Kidney glomerular epithelial cell (primary cell): ENCODE results near the gene SLC8A1.

Experiments
- DNase-seq: peaks from one replicate; lab custom pipeline; 2025; lab: John Stamatoyannopoulos, UW

The SLC8A1 gene

DNA sequence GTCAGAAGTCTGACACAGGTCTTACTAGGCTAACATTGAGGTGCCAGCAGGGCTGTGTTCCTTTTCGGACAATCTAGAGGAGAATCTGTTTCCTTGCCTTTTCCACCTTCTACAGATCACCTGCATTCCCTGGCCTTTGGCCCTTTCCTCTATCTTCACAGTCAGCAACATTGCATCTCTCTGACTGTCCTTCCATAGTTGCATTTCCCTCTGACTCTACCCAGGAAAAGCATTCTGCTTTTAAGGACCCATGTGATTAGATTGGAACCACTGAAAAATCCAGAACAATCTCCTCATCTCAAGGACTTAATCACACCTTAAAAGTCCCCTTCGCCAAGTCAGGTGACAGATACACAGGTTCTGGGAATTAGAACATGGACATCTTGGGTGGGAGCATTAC lies 181.5 kb downstream of the SLC8A1 start:
- DNase-seq = no peak

DNA sequence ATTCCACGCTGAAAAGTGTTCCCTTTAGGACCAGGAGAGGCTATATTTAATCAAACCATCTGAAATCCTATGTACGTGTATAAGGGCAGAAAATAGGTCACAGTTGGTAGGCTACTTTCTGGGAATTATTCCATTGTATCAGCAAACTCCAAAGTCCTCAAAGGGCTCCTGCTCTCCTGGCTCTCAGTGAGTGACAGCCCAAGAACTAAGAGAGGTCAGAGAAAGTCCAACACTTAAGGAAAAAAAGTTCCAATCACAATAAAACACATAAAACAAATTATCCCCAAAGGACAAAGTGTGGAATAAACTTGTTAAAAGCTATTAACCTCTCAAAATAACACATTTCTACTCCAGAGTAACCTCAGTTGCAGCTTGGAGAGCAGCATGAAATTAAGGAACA lies 183.3 kb downstream of the SLC8A1 start:
- DNase-seq = no peak

DNA sequence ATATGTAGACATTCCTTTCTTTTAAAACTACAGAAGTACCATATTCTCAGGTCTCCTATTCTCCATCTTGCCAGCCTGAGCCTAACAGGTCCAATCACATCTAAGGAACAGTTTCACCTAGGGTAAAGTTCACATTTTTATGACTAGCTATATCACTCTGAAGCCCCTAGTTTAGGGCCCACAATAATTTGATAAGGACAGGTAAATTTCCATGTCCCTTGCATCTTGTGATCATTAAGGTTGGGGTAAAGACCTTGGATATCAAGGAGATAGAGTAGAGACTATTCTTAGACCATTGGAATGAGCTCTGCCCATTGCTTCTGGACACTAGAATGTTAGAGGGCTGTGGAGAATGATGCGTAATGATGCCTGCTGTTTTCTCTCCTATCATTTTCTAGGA lies 185.7 kb downstream of the SLC8A1 start:
- no peak for DNase-seq

DNA sequence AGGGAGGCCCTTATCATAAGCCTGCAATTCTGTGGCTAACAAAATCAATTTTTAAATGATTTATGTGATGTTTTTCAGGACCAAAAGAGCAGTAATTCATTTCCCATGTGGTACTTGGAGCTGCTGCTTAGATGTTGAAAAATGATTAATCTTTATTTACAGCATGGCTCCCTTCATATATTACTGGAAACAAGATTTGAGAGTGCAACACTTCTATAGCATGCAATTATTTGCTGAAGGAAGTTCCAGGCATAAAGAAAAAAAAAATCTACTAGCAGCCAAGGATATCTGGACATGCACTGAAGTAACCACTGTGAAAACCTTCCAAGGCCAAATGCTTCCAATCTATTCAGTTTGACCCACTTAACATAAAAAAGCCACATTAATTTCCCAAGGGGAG lies 186.3 kb downstream of the SLC8A1 start:
- DNase-seq = no peak

DNA sequence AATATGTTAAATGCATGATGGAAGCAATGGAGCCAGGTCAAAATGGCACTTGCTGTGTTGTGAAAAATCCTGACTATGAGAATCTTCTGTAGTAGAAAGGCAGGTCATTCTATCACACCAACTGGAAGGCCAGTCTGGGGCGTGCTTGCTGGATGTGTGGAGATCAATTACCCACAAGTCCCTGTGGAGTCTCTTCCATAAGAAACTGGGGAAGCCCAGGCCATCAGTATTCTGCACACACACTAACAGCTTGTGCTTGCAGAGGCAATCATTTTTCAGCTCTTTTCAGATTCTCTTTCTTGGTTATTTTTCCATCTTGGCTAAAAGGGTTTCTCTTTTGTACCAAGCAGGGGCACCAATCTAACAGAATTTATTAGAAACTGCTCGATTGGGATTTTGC lies 190.8 kb downstream of the SLC8A1 start:
- DNase-seq = no peak

DNA sequence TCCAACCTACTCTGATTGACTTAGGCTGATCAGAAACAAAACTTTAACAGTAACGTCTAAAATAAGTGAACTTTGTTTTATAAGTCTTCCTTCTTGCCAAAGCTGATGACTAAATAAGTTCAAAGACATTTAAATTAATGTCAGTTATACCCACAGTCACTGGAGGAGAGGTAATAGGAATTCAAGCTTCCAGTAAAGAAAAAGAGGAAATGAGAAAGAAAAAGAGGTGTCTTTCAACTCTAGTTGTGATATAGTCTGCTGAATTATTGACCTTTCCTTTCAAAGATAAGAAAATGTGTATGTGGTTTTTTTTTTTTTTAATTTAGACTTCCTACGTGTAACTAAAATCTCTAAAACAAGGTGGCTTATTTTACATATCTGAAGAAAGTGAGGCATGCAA lies 191.5 kb downstream of the SLC8A1 start:
- no peak for DNase-seq

DNA sequence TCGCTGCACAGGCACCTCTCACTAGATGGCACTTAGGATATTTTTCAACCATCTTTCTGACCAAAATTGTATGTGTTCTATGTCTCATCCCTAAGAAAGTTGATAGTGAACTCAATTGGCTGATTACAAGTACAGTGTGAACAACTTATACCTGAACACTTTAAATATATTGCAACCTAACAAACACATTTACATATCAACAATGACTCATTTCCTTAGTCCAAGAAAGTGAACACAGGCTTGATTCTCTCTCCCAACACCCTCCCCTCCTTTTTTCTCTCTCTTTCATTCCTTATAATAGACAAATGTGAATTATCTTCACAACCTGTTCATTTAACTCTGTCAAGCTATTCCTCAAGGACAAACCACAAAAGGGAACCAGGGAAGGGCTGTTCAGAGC lies 192.0 kb downstream of the SLC8A1 start:
- no peak for DNase-seq

DNA sequence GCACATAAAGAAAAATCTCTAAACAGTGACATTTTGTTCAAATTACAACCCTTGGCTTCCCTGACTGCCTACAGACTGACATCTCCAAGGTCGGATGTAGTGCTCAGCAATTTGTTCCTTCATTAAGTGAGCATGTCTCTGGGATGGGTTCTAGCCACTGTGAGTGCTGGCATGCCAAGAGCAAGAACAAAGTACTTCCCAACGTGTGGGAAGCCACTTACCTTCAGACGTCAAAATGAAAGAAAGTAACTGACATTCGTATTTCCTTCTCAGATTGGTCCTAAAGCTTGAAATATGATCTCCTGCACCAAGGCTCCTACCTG lies 193.8 kb downstream of the SLC8A1 start:
- no peak for DNase-seq

DNA sequence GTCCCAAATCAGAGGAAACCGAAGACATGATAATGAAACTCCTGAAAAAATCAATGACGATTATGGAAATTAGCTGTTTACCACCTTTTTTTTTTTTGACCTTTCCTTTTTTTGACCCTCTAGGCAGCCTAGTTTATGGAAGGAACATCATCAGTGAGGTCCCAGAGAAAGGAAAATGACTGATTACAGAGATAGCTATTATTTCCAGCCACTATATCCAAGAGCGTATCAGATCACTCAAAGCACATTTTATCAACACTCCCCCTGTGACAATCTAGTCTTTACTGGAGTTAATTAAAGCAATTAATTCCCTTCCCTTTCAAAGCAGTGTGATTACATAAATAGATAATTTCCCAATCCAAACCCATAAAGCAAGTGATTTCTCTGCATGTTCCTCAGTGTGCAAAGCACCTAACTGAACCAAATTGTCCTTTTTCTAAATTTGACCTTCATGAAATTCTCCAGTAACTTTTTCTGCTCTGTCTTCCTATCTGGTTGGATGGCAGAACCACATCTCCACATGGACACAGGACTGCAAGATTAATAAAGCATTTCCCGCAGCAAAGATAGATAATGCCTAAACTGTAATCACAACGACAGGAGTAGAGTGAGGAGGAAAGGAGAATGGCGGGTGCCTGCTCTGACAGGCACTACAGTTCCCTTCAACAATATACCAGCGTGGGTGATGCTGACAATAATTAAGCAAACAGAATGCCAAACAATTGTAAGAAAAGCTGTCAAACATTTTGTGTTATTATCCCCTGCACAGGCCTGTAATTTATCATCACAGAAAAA lies 194.4 kb downstream of the SLC8A1 start:
- DNase-seq = no peak

DNA sequence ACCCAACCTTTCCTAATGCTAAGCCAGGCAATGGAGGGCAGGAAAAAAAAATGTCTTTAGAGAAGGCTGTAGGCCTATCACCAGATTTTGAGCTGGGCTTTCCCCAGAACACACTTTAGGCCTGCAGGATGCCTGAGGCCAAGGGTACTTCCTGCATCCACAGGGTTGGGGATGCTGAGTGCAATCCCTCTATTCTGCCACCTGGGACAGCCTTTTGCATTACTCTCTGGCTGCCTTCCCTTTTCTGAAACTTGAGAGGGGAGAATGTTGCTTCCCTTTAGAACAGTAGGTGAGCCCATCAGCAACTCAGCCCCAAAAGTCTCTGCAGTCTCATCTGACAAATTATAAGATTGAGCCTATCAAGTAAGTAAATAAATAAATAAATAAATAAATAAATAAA lies 195.2 kb downstream of the SLC8A1 start:
- DNase-seq = peak; percentile 11

DNA sequence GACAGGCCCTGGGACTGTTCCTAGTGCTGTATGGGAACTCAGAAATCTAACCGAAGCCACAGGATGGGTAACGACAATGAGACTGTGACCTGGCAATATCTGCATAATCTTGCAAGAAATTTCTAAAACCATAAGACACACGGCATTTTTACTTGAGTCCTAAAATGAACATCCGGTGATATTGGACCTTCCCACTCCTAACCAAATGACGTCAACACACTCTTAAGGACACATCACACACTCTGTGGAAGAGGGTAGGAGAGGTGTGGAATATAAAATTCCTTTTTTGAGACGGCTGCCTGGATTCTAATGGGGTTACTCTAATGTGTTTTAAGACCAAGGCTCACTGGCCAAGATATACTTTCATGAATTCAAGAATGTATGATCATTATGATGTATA lies 195.9 kb downstream of the SLC8A1 start:
- DNase-seq = no peak

DNA sequence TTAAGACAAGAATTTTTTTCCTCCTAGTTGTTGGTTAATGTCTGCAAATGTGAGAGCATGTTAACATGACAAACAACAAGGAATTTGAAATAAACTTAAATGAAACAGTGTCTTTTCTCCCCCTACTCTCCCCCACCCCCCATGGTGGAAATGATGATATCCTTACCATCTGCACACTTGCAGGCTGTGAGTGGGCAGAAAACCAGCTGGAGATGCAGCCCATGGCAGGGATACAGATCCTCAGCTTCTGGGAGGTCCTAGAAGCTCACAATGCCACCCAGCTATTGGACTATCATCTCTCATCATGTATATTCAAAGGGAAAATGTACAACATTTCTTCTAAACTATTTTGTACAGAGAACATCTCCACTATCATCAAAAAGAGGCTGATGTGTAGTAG lies 196.8 kb downstream of the SLC8A1 start:
- no peak for DNase-seq

DNA sequence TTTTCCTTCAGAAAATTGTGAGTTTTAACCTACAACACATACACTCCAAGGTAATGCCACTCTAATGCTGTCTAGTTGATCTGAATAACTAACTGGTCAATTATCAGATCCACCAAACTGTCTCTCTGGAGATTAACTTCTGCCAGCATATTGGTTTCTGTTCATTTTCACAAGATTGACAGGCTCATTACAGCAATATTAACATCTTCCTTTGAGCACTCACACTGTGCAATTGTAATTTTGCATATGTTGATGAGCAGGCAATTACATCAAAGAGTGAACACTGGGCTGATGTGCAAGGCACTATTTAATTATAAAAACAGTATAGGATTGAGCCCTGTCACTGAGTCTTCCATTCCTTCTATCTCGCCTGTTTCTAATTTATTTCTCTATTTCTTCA lies 197.3 kb downstream of the SLC8A1 start:
- no peak for DNase-seq

DNA sequence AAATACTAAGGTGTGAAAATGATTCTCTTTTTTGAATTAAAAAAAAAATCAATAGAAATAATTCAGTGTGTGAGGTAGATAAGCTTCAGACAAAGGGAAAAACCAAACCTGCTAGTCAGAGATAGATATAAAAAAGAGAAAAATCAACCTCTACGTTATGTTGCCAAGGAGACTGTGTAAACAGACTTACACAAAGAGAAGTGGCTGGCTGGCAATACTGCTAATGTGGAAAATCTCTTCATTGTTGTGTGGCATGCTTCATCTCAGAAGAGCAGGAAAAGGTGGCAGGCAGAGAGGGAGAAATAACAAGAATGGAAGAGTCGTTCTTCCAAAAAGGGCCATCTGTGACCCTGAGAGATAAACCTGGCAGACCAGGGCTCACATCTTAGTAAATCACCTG lies 200.8 kb downstream of the SLC8A1 start:
- DNase-seq = peak; percentile 28

DNA sequence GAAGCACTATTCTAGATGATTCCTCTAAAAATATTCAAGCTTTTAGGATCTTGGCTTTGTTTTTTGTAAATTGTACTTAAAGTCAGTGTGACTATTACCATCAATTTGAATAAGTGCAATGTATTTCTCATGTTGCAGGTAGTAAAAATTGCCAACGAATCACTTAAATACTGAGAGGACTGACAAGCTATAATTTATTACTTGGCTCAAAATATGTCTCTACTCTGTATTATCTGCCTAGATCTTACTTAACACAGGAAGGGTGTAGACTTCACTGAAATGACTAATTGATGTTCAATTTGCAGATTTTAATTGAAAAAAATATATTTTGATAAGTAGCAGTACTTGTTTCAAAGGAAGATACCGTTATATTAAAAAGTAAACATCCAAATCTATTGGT lies 202.3 kb downstream of the SLC8A1 start:
- DNase-seq = no peak

DNA sequence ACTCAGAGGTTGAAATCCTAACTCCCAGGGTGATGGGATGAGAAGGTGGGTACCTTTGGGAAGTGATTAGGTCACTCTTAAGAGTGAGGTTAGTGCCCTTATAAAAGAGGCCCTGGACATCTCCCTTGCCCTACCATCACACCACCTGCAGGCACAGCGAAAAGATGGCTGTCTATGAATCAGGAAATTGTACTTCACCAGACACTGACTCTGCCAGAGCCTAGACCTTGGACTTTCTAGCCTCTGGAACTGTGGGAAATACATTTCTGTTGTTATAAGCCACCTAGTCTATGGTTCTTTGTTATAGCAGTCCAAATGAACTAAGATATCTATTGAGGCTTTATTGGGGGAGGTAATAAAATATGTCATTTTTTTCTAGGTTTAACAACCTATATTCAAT lies 203.6 kb downstream of the SLC8A1 start:
- DNase-seq = no peak

DNA sequence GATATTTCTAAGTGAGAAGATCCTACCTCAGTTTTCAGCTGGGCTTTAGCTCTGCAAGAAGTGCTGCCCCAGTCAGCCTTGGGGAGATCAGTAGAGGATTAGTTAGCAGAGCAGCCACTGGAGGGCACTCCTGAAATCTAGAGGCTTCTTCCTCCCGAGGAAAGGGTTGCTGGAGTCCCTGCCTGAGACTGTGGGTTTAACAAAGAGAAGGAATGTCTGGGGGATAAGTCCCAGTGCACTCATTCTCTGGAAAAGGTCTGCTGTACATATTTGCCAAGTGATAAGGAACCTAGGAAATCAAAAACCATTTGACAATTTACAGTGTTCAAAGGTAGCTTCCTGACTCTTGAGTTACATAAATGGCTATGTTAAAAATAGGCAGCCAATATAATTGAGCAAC lies 207.2 kb downstream of the SLC8A1 start:
- DNase-seq = peak; percentile 81

DNA sequence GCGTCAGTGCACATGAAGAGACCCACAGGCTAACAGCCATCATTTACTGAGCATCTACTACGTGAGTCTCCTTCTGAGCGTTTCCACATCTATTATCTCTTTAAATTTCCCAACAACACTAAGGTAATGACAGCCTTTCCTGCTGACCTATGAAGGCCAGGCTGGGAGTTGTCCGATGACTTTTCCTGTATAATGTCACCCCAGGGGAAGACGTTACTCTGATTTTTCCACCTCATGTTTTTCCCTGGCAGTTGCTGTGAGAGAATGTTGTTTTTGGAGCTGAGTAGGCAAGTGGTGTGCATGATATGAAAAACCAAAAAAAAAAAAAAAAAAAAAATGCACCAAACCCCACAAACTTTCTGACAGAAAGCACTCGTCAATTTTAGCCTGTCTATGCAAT lies 207.6 kb downstream of the SLC8A1 start:
- DNase-seq = no peak

DNA sequence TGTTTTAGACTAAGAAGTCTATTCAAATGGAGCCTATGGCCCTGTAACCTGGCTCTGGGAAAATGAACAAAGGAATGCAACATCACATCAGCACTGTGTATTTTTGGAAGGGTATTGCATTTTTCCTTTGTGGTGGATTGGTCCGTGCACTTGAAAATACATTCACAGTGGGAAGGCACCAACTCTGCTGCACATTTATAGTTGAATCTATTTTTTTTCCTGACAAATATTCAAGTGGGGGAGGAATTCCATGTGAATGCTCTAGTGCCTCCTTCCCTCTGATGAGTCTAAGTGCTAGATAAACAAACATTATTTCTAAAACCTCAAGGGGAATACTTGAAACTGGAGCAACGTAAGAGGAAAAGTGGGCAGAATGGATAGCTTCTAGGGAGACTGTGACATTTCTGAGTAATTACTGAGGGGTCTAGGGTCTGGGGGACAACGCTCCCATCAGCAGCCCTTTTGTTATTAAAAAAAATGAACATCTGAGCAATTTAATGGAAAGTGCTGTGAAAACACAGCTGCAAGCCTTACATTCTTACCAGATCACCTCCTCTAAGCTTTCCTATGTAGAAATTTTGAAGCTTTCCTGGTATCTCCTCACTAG lies 208.2 kb downstream of the SLC8A1 start:
- DNase-seq = peak; percentile 92

DNA sequence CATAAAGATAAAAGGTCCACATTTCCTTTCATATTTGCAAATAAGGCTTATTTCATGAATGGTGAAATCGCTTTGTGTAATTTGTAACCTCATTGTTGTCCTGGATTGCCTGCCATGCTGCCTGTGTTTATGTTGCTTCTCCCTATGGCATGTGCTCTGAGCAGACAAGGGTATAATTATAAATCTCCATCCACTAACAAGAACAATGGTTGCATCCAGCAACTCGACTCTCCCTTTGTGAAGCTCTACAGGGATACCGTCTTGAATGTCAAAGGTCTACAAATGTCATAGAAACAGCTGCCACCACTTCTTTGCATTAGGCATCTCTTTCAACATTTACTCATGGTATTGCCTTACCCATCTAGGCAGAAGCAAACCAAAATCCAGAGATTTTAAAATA lies 209.6 kb downstream of the SLC8A1 start:
- no peak for DNase-seq

DNA sequence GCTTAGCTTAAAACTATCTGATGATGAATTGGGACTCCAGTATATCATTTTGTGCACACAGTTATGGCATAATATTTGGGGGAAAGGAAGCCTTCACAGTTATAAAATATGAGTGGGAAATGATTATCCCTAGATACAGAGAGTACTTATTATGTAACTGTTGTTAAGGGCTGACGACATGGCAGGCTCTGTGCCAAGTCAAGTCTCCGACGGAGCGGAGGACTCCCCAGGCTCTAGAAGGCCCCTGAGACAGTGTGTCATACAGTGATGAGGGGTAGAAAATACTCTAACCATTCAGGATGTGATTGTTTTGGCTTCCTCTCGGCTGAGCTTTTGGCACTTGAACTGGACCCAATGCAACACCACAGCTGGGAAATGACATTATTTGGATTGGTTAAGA lies 211.8 kb downstream of the SLC8A1 start:
- DNase-seq = peak; percentile 85

DNA sequence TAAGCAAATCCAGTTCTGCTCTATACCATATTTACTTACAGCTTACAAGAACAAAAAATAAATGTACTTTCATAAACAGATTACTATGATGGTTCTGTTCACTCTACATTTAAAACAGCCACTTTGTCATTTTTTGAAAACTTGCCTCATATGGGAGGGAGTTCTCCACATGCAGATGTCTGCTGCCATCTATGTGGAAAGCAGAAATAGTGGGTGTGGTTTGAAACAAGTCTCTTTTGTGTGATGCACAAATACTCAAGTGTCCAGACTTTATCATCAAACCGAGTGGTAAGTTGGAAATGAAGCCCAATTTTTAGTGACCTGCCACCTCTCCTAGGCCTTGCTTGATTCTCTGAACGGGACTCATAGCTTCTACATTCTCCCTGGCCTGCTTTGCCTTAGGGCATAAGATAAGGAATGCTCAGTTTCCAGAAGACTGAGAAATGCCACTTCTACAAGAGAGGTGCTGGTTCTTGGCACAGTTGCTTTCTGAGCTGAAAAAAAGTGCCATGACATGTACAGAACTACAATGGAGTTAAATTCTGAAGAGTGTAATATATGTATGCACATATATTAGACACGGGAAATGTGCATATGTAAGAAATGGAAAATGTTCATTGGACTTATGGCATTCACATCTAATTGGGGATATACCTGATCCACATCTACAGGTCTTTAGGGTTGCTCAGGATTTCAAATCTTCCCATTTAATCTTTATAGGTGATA lies 221.0 kb downstream of the SLC8A1 start:
- DNase-seq = no peak

DNA sequence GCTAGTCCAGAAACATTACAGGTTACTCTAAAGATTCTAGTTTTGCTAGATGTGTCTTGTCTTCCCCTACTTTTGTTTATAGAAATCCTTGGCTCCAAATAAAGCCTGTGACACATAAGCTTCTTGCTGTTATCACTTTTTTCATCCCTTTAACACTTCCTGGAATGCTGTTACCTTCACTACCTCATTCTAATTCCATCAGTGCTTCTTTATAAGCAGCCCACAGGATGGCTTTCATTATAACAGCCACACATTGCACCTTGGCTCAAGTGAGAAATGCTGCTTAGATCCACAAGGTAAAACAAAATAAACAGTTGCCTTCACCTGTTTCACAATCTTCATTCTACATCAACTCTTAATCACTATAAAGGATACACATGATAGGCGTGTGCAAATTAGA lies 221.7 kb downstream of the SLC8A1 start:
- DNase-seq = no peak

DNA sequence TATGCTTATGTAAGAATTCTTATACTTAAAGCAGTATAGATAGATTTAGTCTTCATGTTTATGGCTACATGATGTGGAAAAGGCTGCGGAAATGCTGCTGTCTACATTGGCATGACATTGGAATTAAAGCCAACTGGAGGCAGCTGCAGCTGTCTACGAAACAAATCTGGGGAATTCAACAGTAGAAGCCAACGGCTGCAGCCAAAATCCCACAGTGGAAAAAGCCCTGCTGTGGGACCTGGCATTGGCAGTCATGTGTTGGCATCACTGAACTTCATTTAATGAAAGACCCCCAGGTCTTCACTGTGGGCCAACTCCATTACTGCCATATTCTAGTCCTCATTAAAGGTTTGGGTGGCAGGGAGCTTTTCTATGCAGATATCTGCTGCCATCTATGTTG lies 223.6 kb downstream of the SLC8A1 start:
- no peak for DNase-seq
